Omental fat pad (tissue), 4 donors: ENCODE data around the gene SEMA5A. TPM values are rescaled to one million over a fixed set of nuclear protein-coding genes. Genes with fewer than 3 reads are reported as not detected.

Experiments used
- ATAC-seq: fragments of 150-250 bp; one replicate; pipeline ENCODE4 v1.9.1; 2016; ENCODE audit warnings: mild to moderate bottlenecking, moderate library complexity; ENCODE audit not compliant: low FRiP score
- DNase-seq: peaks from one replicate; pipeline ENCODE4 v3.0.0-alpha.2; 2019; ENCODE audit warnings: low spot score
- total RNA-seq, 4 donors: library from RNA; depleted of rRNA; stranded (reverse); fragments of >200 nt; gene quantifications; one replicate each; pipeline ENCODE4 v1.1.0, GENCODE V29; 2016
- TF ChIP-seq, protein P1 (sequence below), 3 donors: fragments of 450-650 bp; IDR thresholded peaks; one replicate each; pipeline ENCODE4 v1.5.1; 2016 to 2017; ENCODE audit warnings: antibody characterized with exemption in 3 of 3, mild to moderate bottlenecking in 3 of 3, moderate library complexity in 2 of 3

Gene SEMA5A
- total RNA-seq, 4 donors from 2014 or later, result 6.3 to 60.2 (median 22.1) TPM

DNA sequence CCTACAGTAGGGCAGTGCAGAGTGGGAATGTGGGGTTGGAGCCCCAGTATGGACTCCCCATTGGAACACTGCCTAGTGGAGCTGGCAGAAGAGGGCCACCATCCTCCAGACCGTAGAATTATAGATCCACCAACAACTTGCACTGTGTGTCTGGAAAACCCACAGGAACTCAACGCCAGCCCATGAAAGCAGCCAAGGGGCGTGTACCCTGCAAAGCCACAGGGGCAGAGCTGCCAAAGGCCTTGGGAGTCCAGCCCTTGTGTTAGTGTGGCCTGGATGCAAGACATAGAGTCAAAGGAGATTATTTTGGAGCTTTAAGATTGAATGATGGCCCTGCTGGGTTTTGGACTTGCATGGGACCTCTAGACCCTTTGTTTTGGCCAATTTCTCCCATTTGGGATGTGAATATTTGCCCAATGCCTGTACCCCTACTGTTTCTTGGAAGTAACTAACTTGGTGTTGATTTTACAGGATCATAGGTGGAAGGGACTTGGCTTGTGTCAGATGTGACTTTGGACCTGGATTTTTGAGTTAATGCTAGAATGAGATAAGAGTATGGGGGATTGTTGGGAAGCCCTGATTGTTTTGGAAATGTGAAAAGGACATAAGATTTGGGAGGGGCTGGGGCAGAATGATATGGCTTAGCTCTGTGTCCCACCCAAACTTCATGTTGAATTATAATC, 266.8 kb downstream of the SEMA5A start:
- no peak for ATAC-seq
- TF ChIP-seq, protein P1, sequence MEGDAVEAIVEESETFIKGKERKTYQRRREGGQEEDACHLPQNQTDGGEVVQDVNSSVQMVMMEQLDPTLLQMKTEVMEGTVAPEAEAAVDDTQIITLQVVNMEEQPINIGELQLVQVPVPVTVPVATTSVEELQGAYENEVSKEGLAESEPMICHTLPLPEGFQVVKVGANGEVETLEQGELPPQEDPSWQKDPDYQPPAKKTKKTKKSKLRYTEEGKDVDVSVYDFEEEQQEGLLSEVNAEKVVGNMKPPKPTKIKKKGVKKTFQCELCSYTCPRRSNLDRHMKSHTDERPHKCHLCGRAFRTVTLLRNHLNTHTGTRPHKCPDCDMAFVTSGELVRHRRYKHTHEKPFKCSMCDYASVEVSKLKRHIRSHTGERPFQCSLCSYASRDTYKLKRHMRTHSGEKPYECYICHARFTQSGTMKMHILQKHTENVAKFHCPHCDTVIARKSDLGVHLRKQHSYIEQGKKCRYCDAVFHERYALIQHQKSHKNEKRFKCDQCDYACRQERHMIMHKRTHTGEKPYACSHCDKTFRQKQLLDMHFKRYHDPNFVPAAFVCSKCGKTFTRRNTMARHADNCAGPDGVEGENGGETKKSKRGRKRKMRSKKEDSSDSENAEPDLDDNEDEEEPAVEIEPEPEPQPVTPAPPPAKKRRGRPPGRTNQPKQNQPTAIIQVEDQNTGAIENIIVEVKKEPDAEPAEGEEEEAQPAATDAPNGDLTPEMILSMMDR (IDR thresholded peaks at IDR 0.05), result no peak
- no peak for DNase-seq

DNA sequence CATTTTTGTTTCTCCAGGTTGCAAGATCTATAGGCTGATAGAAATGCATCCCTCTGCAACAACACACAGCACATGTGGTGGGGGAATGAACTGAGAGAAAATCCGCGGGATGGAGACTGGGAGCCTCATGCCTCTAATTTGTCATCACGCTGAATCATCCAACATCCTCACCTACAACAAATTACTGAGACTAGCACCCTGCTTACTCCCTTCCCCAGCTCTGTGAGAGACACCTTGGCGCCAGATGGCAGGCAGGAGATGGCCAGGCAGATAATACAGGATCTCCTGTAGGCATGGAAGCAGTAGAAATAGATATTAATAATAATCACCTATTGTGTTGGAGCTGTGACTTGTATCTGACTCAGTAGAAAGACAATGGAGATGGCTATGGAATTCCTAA, 276.9 kb downstream of the SEMA5A start:
- DNase-seq, result no peak
- TF ChIP-seq, protein P1 (IDR thresholded peaks at IDR 0.05), result no peak
- ATAC-seq, result no peak

DNA sequence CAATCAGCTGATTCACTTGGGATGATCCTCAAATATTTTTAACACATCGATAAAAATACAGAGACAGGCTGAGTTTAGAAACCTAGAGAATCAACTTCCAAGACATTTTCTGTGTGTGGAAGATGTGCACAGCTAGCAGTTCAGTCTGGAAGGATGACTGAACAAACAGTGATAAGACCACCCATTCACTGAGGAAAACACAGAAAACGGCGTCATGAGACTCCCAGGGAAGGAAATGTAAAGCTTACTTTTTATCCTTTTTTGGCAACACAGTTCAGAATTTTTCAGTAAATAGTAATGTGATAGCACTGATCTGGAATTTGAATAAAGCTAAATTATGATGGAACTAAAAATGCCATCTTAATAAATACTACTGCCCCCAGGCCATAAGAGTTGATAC, 277.6 kb downstream of the SEMA5A start:
- no peak for ATAC-seq
- TF ChIP-seq, protein P1 (IDR thresholded peaks at IDR 0.05), result no peak
- no peak for DNase-seq

DNA sequence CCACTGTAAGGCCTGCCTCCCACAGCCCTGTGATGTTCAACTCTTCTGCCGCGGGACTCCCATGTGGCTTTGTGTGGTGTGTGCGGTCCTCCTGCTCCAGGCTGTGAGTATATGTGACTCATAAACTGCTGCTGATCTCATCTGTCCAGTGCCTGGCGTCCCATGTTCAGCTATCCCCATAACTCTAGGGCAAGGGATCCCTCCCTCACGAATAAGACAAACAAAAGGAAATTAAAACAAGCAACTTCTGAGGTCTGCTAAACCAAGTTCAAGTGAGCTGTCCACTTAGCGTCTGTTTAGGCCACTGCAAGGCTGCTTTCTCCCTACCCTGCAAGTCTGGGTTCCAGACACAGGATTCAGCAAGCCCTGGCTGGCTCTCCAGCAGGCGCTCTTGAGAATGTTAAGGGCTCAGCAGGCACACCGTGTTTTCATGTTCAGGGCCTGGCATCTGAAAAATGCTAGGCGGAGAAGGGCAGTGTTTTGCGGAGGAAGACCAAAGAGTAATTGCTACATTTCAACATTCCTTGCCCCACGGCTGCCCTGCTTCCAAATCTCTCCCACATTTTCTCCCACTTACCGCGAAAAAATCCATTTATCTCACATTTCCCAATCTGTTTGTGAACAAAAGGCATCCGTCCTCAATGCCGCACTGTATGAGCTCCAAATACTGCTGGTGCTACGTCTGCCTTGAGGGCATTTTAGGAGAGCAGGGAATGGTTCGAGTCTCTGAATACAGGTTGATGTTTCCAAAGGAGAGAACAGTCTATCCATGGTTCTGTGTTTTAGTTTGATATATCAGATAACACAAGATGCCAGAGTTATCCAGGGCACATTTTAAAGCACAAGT, 280.2 kb downstream of the SEMA5A start:
- TF ChIP-seq, protein P1 (IDR thresholded peaks at IDR 0.05), result no peak
- no peak for DNase-seq
- ATAC-seq, result peak; percentile 85

DNA sequence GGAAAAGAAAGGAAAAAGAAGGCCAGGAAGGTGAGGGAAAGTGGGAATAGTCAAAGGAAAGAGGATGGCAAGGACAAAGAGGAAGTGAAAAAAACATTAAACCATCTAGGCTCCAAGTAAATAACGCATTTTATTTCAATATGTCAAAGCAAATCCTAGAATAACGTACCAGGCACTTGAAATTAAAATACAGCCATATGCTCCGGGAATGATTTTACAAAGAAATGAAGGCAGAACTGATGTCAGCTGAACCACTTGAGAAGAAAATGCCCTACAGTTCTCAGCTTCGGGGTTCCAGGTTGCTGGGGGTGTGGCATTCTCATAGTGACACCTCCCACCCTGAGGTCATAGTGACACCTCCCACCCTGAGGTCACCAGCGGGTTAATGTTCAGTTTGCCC, 281.6 kb downstream of the SEMA5A start:
- DNase-seq (no peak), ATAC-seq (no peak)
- TF ChIP-seq, protein P1 (IDR thresholded peaks at IDR 0.05), result no peak

DNA sequence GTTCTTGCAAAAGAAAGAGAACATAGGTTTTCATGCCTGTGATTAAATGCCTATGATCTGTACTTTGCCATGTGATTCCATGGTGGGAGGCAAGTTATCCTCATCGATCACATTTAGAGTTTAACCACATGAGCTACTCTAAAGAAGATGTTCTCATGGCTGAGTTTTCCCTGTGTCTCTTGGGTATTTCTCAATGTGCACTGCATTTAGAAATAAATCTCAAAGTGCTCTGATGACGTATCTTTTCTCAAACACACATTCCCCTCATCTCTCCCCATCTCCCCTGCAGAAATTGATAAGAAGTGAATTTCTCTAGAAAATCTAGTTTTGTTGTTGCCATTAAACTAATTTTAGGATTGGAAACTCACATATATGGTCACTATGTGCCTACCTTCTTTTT, 282.2 kb downstream of the SEMA5A start:
- TF ChIP-seq, protein P1 (IDR thresholded peaks at IDR 0.05), result no peak
- ATAC-seq (no peak), DNase-seq (no peak)
